GM12878 (cell line): ENCODE results near the gene CKS2. TPM values are rescaled to one million over a fixed set of nuclear protein-coding genes. Genes with fewer than 3 reads are reported as not detected.

Experiments used
- ATAC-seq: fragments of 200-7000 bp; cut with Tn5 transposase; 3 replicates; pipeline ENCODE4 v1.9.1; 2020; ENCODE audit warnings: mild to moderate bottlenecking, moderate library complexity
- BruUV-seq: library from RNA; stranded (reverse); fragments of 400-500 nt; replicated peaks from 2 replicates; lab custom pipeline; 2021; lab: Mats Ljungman, UMichigan
- CTCF ChIA-PET: fragments of 300-600 bp; sonication (Branson Sonifier 250); formaldehyde crosslinking; extraction: SDS; loops from one replicate; lab custom pipeline; 2021; ENCODE audit warnings: inconsistent platforms; lab: Yijun Ruan, JAX
- POLR2A ChIA-PET: fragments of 350-600 bp; formaldehyde crosslinking; extraction: SDS; loops from one replicate; lab custom pipeline; 2021; ENCODE audit warnings: inconsistent platforms; lab: Charles Lee
- RAD21 ChIA-PET: fragments of 300-600 bp; sonication (Branson Sonifier 250); formaldehyde crosslinking; loops from one replicate; lab custom pipeline; 2023; ENCODE audit warnings: antibody characterized with exemption; ENCODE audit not compliant: unreplicated experiment; lab: Charles Lee
- SMC1A ChIA-PET: fragments of 300-600 bp; sonication (Branson Sonifier 250); formaldehyde crosslinking; loops from one replicate; lab custom pipeline; 2023; ENCODE audit not compliant: unreplicated experiment, uncharacterized antibody; lab: Charles Lee
- DNase-seq: peaks from one replicate; pipeline ENCODE4 v3.0.0-alpha.2; 2011; ENCODE audit warnings: low read depth, low spot score
- FAIRE-seq: peaks from 3 replicates; lab custom pipeline; 2011; peaks lifted over from hg19 to GRCh38; lab: Jason Lieb, UNC
- H2AFZ ChIP-seq: 2 replicates; pipeline ENCODE4 v1.6.0; 2011; ENCODE audit warnings: low read depth, low read length, control low read depth; ENCODE audit not compliant: control insufficient read depth
- H3K27ac ChIP-seq: 2 replicates; pipeline ENCODE4 v1.5.1; 2011; ENCODE audit warnings: control low read depth; ENCODE audit not compliant: control insufficient read depth, insufficient read depth
- H3K27me3 ChIP-seq, 2 experiments: replicated peaks in 1 of 2; 2 replicates each; pipeline versions ENCODE4 v1.6.0 to v1.6.1; 2011; ENCODE audit warnings: low read length in 1 of 2; ENCODE audit not compliant: control insufficient read depth in 2 of 2, insufficient read depth in 2 of 2
- H3K36me3 ChIP-seq, 2 experiments: 2 replicates each; pipeline ENCODE4 v1.5.1; 2011; ENCODE audit warnings: low read length in 1 of 2; ENCODE audit not compliant: control insufficient read depth in 2 of 2, insufficient read depth in 2 of 2
- H3K4me1 ChIP-seq: 2 replicates; pipeline ENCODE4 v1.6.1; 2011; ENCODE audit warnings: mild to moderate bottlenecking, low read length, moderate library complexity, mixed read lengths; ENCODE audit not compliant: control insufficient read depth, insufficient read depth
- H3K4me2 ChIP-seq: 2 replicates; pipeline ENCODE4 v1.6.0; 2011; ENCODE audit warnings: control low read depth; ENCODE audit not compliant: control insufficient read depth, insufficient read depth
- H3K4me3 ChIP-seq: fragments of 200-600 bp; sonication (generic); 2 replicates; pipeline ENCODE4 v1.5.1; 2016
- H3K79me2 ChIP-seq: 2 replicates; pipeline ENCODE4 v1.6.0; 2011; ENCODE audit warnings: low read length; ENCODE audit not compliant: control insufficient read depth, insufficient read depth
- H3K9ac ChIP-seq: 2 replicates; pipeline ENCODE4 v1.8.0; 2011; ENCODE audit warnings: low read length, control low read depth, mixed read lengths; ENCODE audit not compliant: control insufficient read depth, insufficient read depth
- H3K9me3 ChIP-seq: replicated peaks from 3 replicates; pipeline ENCODE4 v1.5.1; 2011; ENCODE audit warnings: mild to moderate bottlenecking, low read length; ENCODE audit not compliant: control insufficient read depth, insufficient read depth
- H4K20me1 ChIP-seq: 2 replicates; pipeline ENCODE4 v1.6.0; 2011; ENCODE audit not compliant: control insufficient read depth, insufficient read depth
- PAX5 ChIP-seq: IDR thresholded peaks from 2 replicates; pipeline ENCODE4 v1.6.1; 2011; ENCODE audit warnings: low read depth, low read length, borderline replicate concordance
- POLR2A ChIP-seq: IDR thresholded peaks from 2 replicates; pipeline ENCODE4 v1.6.1; 2011; ENCODE audit warnings: low read depth, mild to moderate bottlenecking, low read length
- POLR2AphosphoS2 ChIP-seq: IDR thresholded peaks from 2 replicates; pipeline ENCODE4 v1.6.1; 2011; ENCODE audit warnings: low read depth, mild to moderate bottlenecking, low read length, improper control_type of control experiment, moderate library complexity
- SREBF2 ChIP-seq: IDR thresholded peaks from 2 replicates; pipeline ENCODE4 v1.6.1; 2012; ENCODE audit warnings: mild to moderate bottlenecking, low read length
- SRF ChIP-seq, 2 experiments: IDR thresholded peaks; 2 replicates each; pipeline ENCODE4 v1.6.1; 2011; ENCODE audit warnings: low read depth in 2 of 2, low read length in 2 of 2, mild to moderate bottlenecking in 1 of 2, moderate library complexity in 1 of 2
- WGBS: methylation state at CpG from one replicate; pipeline ENCODE4 v1.1.6; 2016; ENCODE audit warnings: low lambda C conversion rate; ENCODE audit not compliant: insufficient replicate concordance, insufficient coverage; ENCODE audit errors: missing lambda C conversion rate; 5-methylcytosine and 5-hydroxymethylcytosine counted together
- in situ Hi-C: fragments of 300-500 bp; cut with MboI; formaldehyde crosslinking; loops from 9 replicates; pipeline ENCODE4 v1.14.3; 2018; ENCODE audit warnings: mixed read lengths
- intact Hi-C: fragments of 100-400 bp; cut with micrococcal nuclease; formaldehyde crosslinking; loops from one replicate; pipeline ENCODE4 v1.14.2; 2022; ENCODE audit not compliant: unreplicated experiment
- polyA plus RNA-seq, 11 experiments: library from polyadenylated mRNA; depleted of rRNA in 4 of 11; unstranded in 6 of 11; stranded (reverse) in 5 of 11; fragments of >200 nt; fragmentation: Nextera tagmentation in 4 of 11; fragmentation: Illumina TruSeq in 1 of 11; extraction: Ambion mirVana in 4 of 11; extraction: Trizol in 1 of 11; gene quantifications; 1 replicate in 1 of 11; 2 replicates in 10 of 11; pipeline versions ENCODE4 v1.2.1 to v1.2.3, GENCODE V29; 2011 to 2016; ENCODE audit warnings: inconsistent platforms in 2 of 11, missing spikeins in 2 of 11, low read depth in 1 of 11
- total RNA-seq, 4 experiments: library from RNA; depleted of rRNA in 3 of 4; stranded (reverse); fragments of >200 nt in 3 of 4; fragmentation: Illumina TruSeq in 1 of 4; extraction: Trizol in 1 of 4; gene quantifications; 2 replicates each; pipeline versions ENCODE4 v1.2.1 to v1.2.3, GENCODE V29; 2013 to 2021
- TF ChIP-seq, protein P1 (sequence below): IDR thresholded peaks from 2 replicates; pipeline ENCODE4 v1.6.1; 2012; ENCODE audit warnings: improper control_type of control experiment, low read depth, low read length; ENCODE audit not compliant: insufficient replicate concordance
- TF ChIP-seq, protein P2 (sequence below): IDR thresholded peaks from 2 replicates; pipeline ENCODE4 v1.6.1; 2011; ENCODE audit warnings: low read depth, low read length, improper control_type of control experiment, borderline replicate concordance

CKS2 gene
- total and polyA plus RNA-seq, 10 of the 15 experiments (the other 5 are each of a cell fraction or from before 2014, with no cell fraction given), result 172 to 1,251 (median 503) TPM

DNA sequence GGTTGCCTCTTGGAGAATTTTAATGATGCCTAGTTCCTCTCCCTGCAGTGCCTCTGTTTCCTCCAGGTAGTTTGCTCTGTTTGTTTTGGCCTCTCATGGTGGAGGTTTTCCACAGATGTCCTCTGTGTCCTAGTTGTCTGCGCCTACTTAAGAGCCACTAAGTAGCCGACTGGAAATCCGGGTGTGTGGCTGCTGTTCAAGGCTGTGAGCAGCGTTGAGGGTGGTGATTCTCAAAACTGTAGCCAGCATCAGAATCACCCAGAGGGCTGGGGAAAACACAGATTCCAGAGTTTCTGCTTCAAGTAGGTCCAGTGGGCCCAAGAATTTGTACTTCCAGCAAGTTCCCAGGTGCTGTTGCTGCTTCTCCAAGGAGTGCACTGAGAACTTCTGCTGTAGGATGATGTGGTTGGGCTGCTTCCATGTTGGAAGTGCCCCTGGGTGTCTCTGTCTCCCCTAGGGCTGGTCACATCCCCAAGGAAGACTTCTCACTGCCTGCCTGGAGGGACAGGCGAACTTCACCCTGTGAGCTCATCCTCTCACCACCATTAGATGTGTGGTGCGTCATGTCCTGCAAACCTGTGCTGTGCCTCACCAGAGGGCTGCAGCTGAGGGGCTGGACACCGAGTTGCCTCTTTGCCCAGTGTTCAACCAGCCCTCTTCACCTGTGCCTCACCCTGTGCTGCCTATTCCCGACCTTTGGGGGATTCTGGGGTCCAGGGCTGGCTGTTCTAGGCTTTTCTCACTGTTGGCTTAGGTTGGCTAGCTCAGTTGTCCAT lies 42.1 kb downstream of the CKS2 start:
- intact Hi-C loops (no loop called here), in situ Hi-C loops (no loop called here)
- H3K4me3 ChIP-seq, result no peak overlapping the region
- H3K27ac ChIP-seq, result no peak overlapping the region
- no TSS peak for BruUV-seq
- H3K27me3 ChIP-seq, result no peaks in the 10 kb centered on the region
- H3K4me1 ChIP-seq, result peaks cover 10% of the 10 kb centered on the region
- WGBS, result 94% methylated on average over 8 of the region's 8 CpGs
- FAIRE-seq, result no peak
- ChIA-PET RAD21 (interaction anchor here (0.9 kb wide), 1 partner anchor 32 kb away, joined by 4 read pairs; no protein-coding TSS in a partner anchor), SMC1A (interaction anchor here (1.2 to 1.5 kb wide), 2 partner anchors 10 to 13 kb away, joined by 3 to 4 read pairs; no protein-coding TSS in a partner anchor), CTCF (no interaction called here), POLR2A (no interaction called here)
- H3K9me3 ChIP-seq, result no peaks in the 10 kb centered on the region
- DNase-seq, result no peak
- no peak for ATAC-seq
- H3K4me2 ChIP-seq, result no peak overlapping the region
- no peaks in the 10 kb centered on the region for H4K20me1 ChIP-seq
- no peaks in the 10 kb centered on the region for H3K79me2 ChIP-seq
- H3K9ac ChIP-seq, result no peak overlapping the region
- H2AFZ ChIP-seq, result no peak overlapping the region
- TF ChIP-seq PAX5 (no peak), POLR2AphosphoS2 (no peak), POLR2A (0 out of 2 replicates have a peak, but pooled peaks have one; percentile 21), SREBF2 (no peak), SRF (IDR thresholded peaks at IDR 0.05; ENCODE audit: low read depth in 2 of 2, low read length in 2 of 2) (no peak)
- TF ChIP-seq, protein P1, sequence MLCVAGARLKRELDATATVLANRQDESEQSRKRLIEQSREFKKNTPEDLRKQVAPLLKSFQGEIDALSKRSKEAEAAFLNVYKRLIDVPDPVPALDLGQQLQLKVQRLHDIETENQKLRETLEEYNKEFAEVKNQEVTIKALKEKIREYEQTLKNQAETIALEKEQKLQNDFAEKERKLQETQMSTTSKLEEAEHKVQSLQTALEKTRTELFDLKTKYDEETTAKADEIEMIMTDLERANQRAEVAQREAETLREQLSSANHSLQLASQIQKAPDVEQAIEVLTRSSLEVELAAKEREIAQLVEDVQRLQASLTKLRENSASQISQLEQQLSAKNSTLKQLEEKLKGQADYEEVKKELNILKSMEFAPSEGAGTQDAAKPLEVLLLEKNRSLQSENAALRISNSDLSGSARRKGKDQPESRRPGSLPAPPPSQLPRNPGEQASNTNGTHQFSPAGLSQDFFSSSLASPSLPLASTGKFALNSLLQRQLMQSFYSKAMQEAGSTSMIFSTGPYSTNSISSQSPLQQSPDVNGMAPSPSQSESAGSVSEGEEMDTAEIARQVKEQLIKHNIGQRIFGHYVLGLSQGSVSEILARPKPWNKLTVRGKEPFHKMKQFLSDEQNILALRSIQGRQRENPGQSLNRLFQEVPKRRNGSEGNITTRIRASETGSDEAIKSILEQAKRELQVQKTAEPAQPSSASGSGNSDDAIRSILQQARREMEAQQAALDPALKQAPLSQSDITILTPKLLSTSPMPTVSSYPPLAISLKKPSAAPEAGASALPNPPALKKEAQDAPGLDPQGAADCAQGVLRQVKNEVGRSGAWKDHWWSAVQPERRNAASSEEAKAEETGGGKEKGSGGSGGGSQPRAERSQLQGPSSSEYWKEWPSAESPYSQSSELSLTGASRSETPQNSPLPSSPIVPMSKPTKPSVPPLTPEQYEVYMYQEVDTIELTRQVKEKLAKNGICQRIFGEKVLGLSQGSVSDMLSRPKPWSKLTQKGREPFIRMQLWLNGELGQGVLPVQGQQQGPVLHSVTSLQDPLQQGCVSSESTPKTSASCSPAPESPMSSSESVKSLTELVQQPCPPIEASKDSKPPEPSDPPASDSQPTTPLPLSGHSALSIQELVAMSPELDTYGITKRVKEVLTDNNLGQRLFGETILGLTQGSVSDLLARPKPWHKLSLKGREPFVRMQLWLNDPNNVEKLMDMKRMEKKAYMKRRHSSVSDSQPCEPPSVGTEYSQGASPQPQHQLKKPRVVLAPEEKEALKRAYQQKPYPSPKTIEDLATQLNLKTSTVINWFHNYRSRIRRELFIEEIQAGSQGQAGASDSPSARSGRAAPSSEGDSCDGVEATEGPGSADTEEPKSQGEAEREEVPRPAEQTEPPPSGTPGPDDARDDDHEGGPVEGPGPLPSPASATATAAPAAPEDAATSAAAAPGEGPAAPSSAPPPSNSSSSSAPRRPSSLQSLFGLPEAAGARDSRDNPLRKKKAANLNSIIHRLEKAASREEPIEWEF, result no peak
- TF ChIP-seq, protein P2, sequence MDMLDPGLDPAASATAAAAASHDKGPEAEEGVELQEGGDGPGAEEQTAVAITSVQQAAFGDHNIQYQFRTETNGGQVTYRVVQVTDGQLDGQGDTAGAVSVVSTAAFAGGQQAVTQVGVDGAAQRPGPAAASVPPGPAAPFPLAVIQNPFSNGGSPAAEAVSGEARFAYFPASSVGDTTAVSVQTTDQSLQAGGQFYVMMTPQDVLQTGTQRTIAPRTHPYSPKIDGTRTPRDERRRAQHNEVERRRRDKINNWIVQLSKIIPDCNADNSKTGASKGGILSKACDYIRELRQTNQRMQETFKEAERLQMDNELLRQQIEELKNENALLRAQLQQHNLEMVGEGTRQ, result no peak
- H3K36me3 ChIP-seq, result peaks cover 43 to 48% of the 10 kb centered on the region in 2 experiments
